Tongue (tissue), 2 donors: ENCODE results near the gene SHFL. TPM values are rescaled to one million over a fixed set of nuclear protein-coding genes. Genes with fewer than 3 reads are reported as not detected.

Source experiments
- DNase-seq: peaks from one replicate; pipeline ENCODE4 v3.0.0-alpha.2; 2015
- total RNA-seq: library from RNA; depleted of rRNA; stranded (reverse); fragments of >200 nt; gene quantifications from one replicate; pipeline ENCODE4 v1.2.3, GENCODE V29; 2014

The SHFL gene
- total RNA-seq = 15.7 TPM

- peak; percentile 78 for DNase-seq
Measured at GRCh38 chr19:10085641-10086590, at the start of gene SHFL. Gene SHFL (plus strand): TSS chr19:10086317. CDS start chr19:10086428, 111 bp downstream.

- peak; percentile 13 for DNase-seq
Measured at GRCh38 chr19:10036601-10037071, 49.5 kb upstream of the SHFL start.

- DNase-seq = no peak
Measured at GRCh38 chr19:10037367-10037766, 48.8 kb upstream of the SHFL start.

GRCh38 chr19:10037809-10038208, 48.3 kb upstream of the SHFL start:
- no peak for DNase-seq

- DNase-seq = no peak
Measured at GRCh38 chr19:10043286-10043927, 42.7 kb upstream of the SHFL start.

- DNase-seq = no peak
Measured at GRCh38 chr19:10044390-10044789, 41.7 kb upstream of the SHFL start.

- DNase-seq = no peak
Measured at GRCh38 chr19:10045371-10045770, 40.7 kb upstream of the SHFL start.

- DNase-seq = no peak
Measured at GRCh38 chr19:10049626-10050025, 36.5 kb upstream of the SHFL start.

GRCh38 chr19:10052602-10053360, 33.3 kb upstream of the SHFL start:
- DNase-seq = no peak

GRCh38 chr19:10061717-10062310, 24.3 kb upstream of the SHFL start:
- no peak for DNase-seq

GRCh38 chr19:10068205-10068604, 17.9 kb upstream of the SHFL start:
- DNase-seq = no peak

GRCh38 chr19:10069046-10069445, 17.1 kb upstream of the SHFL start:
- no peak for DNase-seq

- no peak for DNase-seq
Measured at GRCh38 chr19:10070730-10071446, 15.2 kb upstream of the SHFL start.

GRCh38 chr19:10074153-10074552, 12.0 kb upstream of the SHFL start:
- DNase-seq = no peak

- no peak for DNase-seq
Measured at GRCh38 chr19:10076535-10076934, 9.6 kb upstream of the SHFL start.

GRCh38 chr19:10078329-10078728, 7.8 kb upstream of the SHFL start:
- no peak for DNase-seq

GRCh38 chr19:10079031-10079453, 7.1 kb upstream of the SHFL start:
- DNase-seq = no peak

- no peak for DNase-seq
Measured at GRCh38 chr19:10083911-10084310, 2.2 kb upstream of the SHFL start.

GRCh38 chr19:10084803-10085202, 1.3 kb upstream of the SHFL start:
- DNase-seq = no peak

- DNase-seq = peak; percentile 18
Measured at GRCh38 chr19:10086591-10087192, 575 bp downstream of the SHFL start.
